Immature natural killer cell (primary cell): ENCODE data around the gene CDH13. TPM values are rescaled to one million over a fixed set of nuclear protein-coding genes. Genes with fewer than 3 reads are reported as not detected.

Source experiments
- DNase-seq, 3 donors: peaks; one replicate each; pipeline ENCODE4 v3.0.0; 2022; ENCODE audit warnings: mixed read lengths in 1 of 3
- H3K27ac Mint-ChIP-seq, 6 donors: one replicate each; pipeline ENCODE4 v1.8.0; 2020; ENCODE audit warnings: mixed read lengths in 6 of 6, mild to moderate bottlenecking in 5 of 6, inconsistent platforms in 4 of 6, moderate library complexity in 3 of 6
- H3K27me3 Mint-ChIP-seq, 3 donors: one replicate each; pipeline ENCODE4 v1.8.0; 2020 to 2021; ENCODE audit warnings: low read depth in 3 of 3, mild to moderate bottlenecking in 3 of 3, mixed read lengths in 3 of 3, moderate library complexity in 3 of 3, inconsistent platforms in 1 of 3
- H3K36me3 Mint-ChIP-seq, 3 donors: one replicate each; pipeline ENCODE4 v1.8.0; 2020; ENCODE audit warnings: mixed read lengths in 3 of 3, inconsistent platforms in 2 of 3, mild to moderate bottlenecking in 2 of 3
- H3K4me1 Mint-ChIP-seq, 2 donors: one replicate each; pipeline ENCODE4 v1.8.0; 2020; ENCODE audit warnings: inconsistent platforms in 2 of 2, mild to moderate bottlenecking in 2 of 2, mixed read lengths in 2 of 2, moderate library complexity in 1 of 2
- H3K4me3 Mint-ChIP-seq, 5 donors: one replicate each; pipeline ENCODE4 v1.8.0; 2020; ENCODE audit warnings: mild to moderate bottlenecking in 5 of 5, mixed read lengths in 5 of 5, inconsistent platforms in 3 of 5, moderate library complexity in 3 of 5
- H3K9me3 Mint-ChIP-seq, 6 donors: one replicate each; pipeline ENCODE4 v1.8.0; 2020; ENCODE audit warnings: mild to moderate bottlenecking in 6 of 6, mixed read lengths in 6 of 6, inconsistent platforms in 4 of 6, moderate library complexity in 3 of 6
- polyA plus RNA-seq, 3 donors: library from polyadenylated mRNA; unstranded; fragments of 300-500 nt; fragmentation: Illumina TruSeq; gene quantifications; one replicate each; pipeline ENCODE4 v1.2.3, GENCODE V29; 2021

The CDH13 gene
- polyA plus RNA-seq, 3 donors from 2014 or later: not detected

- Mint-ChIP-seq H3K36me3 (no peaks in the 10 kb centered on the region), H3K27me3 (peaks cover 2 to 5% (median 3%) of the 10 kb centered on the region in 3 donors), H3K27ac (peak overlapping the region in 5 of 6 donors; percentile 3 to 74 (median 61)), H3K4me3 (peak overlapping the region in 3 of 5 donors; percentile 1 to 46 (median 38)), H3K4me1 (peaks cover 23% of the 10 kb centered on the region in 2 donors), H3K9me3 (peaks cover 0 to 3% (median 0%) of the 10 kb centered on the region in 6 donors)
- peak; percentile 2 to 26 (median 7) for DNase-seq
Observed at GRCh38 chr16:82882982-82883835, 256.4 kb downstream of the CDH13 start.

- Mint-ChIP-seq H3K9me3 (peaks cover 0 to 3% (median 0%) of the 10 kb centered on the region in 6 donors), H3K27ac (no peak overlapping the region), H3K36me3 (no peaks in the 10 kb centered on the region), H3K4me3 (no peak overlapping the region), H3K4me1 (peaks cover 23 to 28% of the 10 kb centered on the region in 2 donors), H3K27me3 (peaks cover 0 to 5% (median 2%) of the 10 kb centered on the region in 3 donors)
- no peak for DNase-seq
Observed at GRCh38 chr16:82884320-82884898, 257.6 kb downstream of the CDH13 start.

DNA sequence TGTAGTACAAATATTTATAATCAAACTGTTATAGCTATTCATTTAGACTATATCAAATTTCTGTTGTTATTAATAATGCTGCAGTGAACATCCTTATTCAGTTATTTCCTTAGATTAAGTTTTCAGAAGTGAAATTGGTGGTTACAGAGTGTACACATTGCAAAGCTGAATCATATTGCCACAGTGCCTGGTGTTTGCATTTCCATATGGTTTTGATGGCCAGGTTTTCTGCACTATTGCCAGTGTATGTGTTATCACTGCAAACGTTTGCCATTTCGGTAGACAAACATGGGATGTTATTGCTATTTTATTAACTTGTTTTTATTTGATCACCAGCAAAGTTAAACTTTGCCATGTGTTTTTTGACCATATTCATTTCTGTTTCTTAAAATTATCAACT is 259.4 kb downstream of the CDH13 start:
- DNase-seq: no peak
- no peak overlapping the region for H3K27ac Mint-ChIP-seq
- H3K27me3 Mint-ChIP-seq: peaks cover under 1 to 11% (median 5%) of the 10 kb centered on the region in 3 donors
- peaks cover 23 to 25% of the 10 kb centered on the region in 2 donors for H3K4me1 Mint-ChIP-seq
- no peak overlapping the region for H3K4me3 Mint-ChIP-seq
- H3K9me3 Mint-ChIP-seq: peaks cover 0 to 3% (median 0%) of the 10 kb centered on the region in 6 donors
- no peaks in the 10 kb centered on the region for H3K36me3 Mint-ChIP-seq

GRCh38 chr16:82888591-82889001 is 261.8 kb downstream of the CDH13 start:
- no peaks in the 10 kb centered on the region for H3K36me3 Mint-ChIP-seq

DNA sequence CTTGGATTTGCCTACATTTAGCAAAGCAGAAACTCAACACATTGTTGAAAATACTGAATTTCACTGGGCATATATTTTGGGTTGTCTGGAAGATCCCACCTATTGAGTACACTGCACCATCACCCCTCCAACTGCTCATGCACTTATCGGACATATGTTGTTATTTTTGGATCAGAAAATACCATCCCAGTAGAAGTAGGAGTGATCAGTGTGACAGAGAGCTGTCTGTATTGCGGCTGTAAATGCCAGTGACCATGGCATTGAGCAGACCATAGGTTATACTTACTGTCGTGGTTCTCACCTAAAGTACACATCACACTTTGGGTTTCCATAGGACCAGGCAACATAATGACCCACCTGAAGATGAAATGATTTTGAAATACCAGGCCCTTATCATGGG is 264.7 kb downstream of the CDH13 start:
- Mint-ChIP-seq H3K9me3 (peaks cover 0 to 6% (median 0%) of the 10 kb centered on the region in 6 donors), H3K36me3 (peaks cover 0 to 7% (median 0%) of the 10 kb centered on the region in 3 donors), H3K4me1 (peaks cover 0 to 4% of the 10 kb centered on the region in 2 donors), H3K27ac (no peak overlapping the region), H3K4me3 (no peak overlapping the region), H3K27me3 (peaks cover 6 to 8% (median 7%) of the 10 kb centered on the region in 3 donors)
- no peak for DNase-seq

More at GRCh38 chr16:82888591-82889001, 261.8 kb downstream of the CDH13 start:
- Mint-ChIP-seq H3K9me3 (peaks cover 0 to 3% (median 0%) of the 10 kb centered on the region in 6 donors), H3K4me3 (no peak overlapping the region), H3K27ac (no peak overlapping the region), H3K27me3 (peaks cover 3 to 11% (median 6%) of the 10 kb centered on the region in 3 donors), H3K4me1 (peaks cover 7 to 10% of the 10 kb centered on the region in 2 donors)
- no peak for DNase-seq

DNA sequence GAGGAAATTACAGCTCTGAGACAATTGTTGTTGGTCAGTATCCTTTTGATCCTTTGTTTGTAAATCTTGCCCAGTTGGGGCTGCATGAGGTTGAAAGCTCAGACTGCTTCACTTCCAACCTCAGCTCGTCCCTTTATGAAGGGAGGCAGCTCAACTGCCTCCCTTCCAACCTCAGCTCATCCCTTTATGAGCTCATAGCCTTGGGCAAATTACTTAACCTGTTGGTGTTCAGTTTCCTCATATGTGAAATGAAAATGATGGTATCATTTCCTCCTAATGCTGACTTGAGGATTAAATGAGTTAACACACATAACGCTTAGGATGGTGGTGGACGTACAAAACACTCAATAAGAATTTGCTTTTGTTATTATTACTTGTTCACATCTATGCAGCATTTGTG is 265.1 kb downstream of the CDH13 start:
- H3K4me1 Mint-ChIP-seq: peaks cover 0 to 4% of the 10 kb centered on the region in 2 donors
- peaks cover 0 to 7% (median 0%) of the 10 kb centered on the region in 3 donors for H3K36me3 Mint-ChIP-seq
- H3K27ac Mint-ChIP-seq: no peak overlapping the region
- peaks cover 0 to 6% (median 0%) of the 10 kb centered on the region in 6 donors for H3K9me3 Mint-ChIP-seq
- no peak overlapping the region for H3K4me3 Mint-ChIP-seq
- peaks cover 5 to 8% (median 6%) of the 10 kb centered on the region in 3 donors for H3K27me3 Mint-ChIP-seq
- no peak for DNase-seq

- peaks cover 0 to 7% (median 0%) of the 10 kb centered on the region in 3 donors for H3K36me3 Mint-ChIP-seq
- peaks cover 5 to 8% (median 6%) of the 10 kb centered on the region in 3 donors for H3K27me3 Mint-ChIP-seq
- DNase-seq: no peak
Observed at GRCh38 chr16:82892324-82892723, 265.6 kb downstream of the CDH13 start.

GRCh38 chr16:82895843-82896242 is 269.1 kb downstream of the CDH13 start:
- DNase-seq: no peak
- H3K27ac Mint-ChIP-seq: no peak overlapping the region
- H3K4me1 Mint-ChIP-seq: no peaks in the 10 kb centered on the region
- H3K27me3 Mint-ChIP-seq: peaks cover 3 to 8% (median 8%) of the 10 kb centered on the region in 3 donors
- H3K36me3 Mint-ChIP-seq: peaks cover 0 to 7% (median 0%) of the 10 kb centered on the region in 3 donors
- H3K9me3 Mint-ChIP-seq: peaks cover 0 to 10% (median 0%) of the 10 kb centered on the region in 6 donors
- H3K4me3 Mint-ChIP-seq: no peak overlapping the region

More at GRCh38 chr16:82892324-82892723, 265.6 kb downstream of the CDH13 start:
- Mint-ChIP-seq H3K4me3 (no peak overlapping the region), H3K4me1 (peaks cover 0 to 4% of the 10 kb centered on the region in 2 donors), H3K27ac (no peak overlapping the region), H3K9me3 (peaks cover 0 to 6% (median 0%) of the 10 kb centered on the region in 6 donors)

DNA sequence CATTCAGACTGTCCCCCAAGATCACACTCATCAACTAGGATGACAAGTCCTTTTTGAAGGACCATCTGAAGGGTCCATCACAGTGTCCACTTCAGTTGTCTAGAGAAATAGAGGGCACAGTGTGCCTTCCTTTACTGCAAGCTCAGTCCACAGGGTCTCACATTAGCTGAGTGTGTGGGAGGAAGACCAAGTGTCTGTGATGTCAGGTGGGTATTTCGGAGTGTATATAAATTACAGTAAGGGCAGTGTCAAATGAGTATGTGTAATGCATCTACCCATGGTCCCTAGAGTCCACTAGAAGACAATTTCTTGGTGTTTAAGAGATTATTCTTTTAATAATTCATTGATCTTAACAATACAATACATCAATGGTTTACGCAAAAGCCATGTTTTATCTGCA is 272.2 kb downstream of the CDH13 start:
- H3K27me3 Mint-ChIP-seq: peaks cover 2 to 6% (median 2%) of the 10 kb centered on the region in 3 donors
- H3K4me3 Mint-ChIP-seq: no peak overlapping the region
- peaks cover 0 to 7% (median 3%) of the 10 kb centered on the region in 3 donors for H3K36me3 Mint-ChIP-seq
- DNase-seq: no peak
- no peak overlapping the region for H3K27ac Mint-ChIP-seq
- peaks cover 0 to 10% (median 0%) of the 10 kb centered on the region in 6 donors for H3K9me3 Mint-ChIP-seq
- no peaks in the 10 kb centered on the region for H3K4me1 Mint-ChIP-seq

GRCh38 chr16:82899731-82900450 is 273.1 kb downstream of the CDH13 start:
- H3K4me3 Mint-ChIP-seq: no peak overlapping the region
- H3K27ac Mint-ChIP-seq: no peak overlapping the region
- no peak for DNase-seq
- H3K36me3 Mint-ChIP-seq: peaks cover 0 to 7% (median 3%) of the 10 kb centered on the region in 3 donors
- H3K9me3 Mint-ChIP-seq: peaks cover 0 to 7% (median 0%) of the 10 kb centered on the region in 6 donors
- peaks cover 2 to 4% (median 2%) of the 10 kb centered on the region in 3 donors for H3K27me3 Mint-ChIP-seq
- peaks cover 0 to under 1% of the 10 kb centered on the region in 2 donors for H3K4me1 Mint-ChIP-seq

DNA sequence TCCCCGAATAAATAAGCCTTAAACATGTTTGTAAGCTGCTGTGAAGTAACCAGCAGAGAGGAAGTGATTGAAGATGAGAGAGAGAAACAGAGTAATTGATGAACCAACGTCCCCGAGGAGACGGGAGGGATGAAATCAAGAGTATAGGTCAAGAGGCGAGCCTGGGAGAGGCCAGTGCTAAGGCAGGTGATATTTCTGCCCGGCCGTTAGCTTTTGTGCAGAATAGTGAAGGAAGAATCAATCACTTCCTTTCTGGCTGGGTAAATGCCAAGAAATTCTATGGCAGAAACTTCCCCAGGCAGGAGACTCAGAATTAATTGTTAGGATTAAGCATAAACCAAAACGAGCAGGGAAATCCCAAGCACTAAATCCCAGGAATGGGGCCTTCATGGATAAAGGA is 273.8 kb downstream of the CDH13 start:
- Mint-ChIP-seq H3K9me3 (peaks cover 0 to 4% (median 0%) of the 10 kb centered on the region in 6 donors), H3K27ac (no peak overlapping the region)

DNA sequence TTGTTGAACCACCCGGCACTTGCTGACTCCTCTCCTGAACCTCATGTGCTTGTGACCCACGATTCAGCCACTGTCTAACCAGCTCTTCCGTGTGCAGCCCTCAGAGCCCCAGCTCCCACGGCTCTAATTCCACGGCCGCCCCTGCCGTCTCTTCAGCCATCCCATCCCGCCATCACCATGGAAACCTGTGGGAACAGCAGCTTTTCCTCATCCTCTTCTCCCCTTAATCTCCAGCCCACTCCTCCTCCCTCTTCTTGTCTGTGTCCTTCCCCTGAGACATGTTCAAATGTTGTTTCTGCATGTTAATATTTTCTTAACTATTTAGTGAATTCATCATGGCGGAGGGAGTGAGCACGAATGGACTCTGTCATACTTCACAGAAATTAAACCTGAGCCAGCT is 285.2 kb downstream of the CDH13 start:
- peaks cover 0 to 2% (median 1%) of the 10 kb centered on the region in 3 donors for H3K27me3 Mint-ChIP-seq
- no peak overlapping the region for H3K4me3 Mint-ChIP-seq
- peaks cover 2 to 3% of the 10 kb centered on the region in 2 donors for H3K4me1 Mint-ChIP-seq
- peaks cover 0 to 2% (median 0%) of the 10 kb centered on the region in 6 donors for H3K9me3 Mint-ChIP-seq
- no peaks in the 10 kb centered on the region for H3K36me3 Mint-ChIP-seq
- no peak for DNase-seq
- H3K27ac Mint-ChIP-seq: no peak overlapping the region

More for the DNA sequence above, 273.8 kb downstream of the CDH13 start:
- DNase-seq: no peak
- Mint-ChIP-seq H3K27me3 (peaks cover 2 to 4% (median 2%) of the 10 kb centered on the region in 3 donors), H3K4me3 (no peak overlapping the region), H3K4me1 (peaks cover 0 to 2% of the 10 kb centered on the region in 2 donors), H3K36me3 (peaks cover 0 to 3% (median 3%) of the 10 kb centered on the region in 3 donors)

GRCh38 chr16:82915139-82915824 is 288.5 kb downstream of the CDH13 start:
- Mint-ChIP-seq H3K36me3 (no peaks in the 10 kb centered on the region), H3K9me3 (peaks cover 0 to 2% (median 0%) of the 10 kb centered on the region in 6 donors), H3K27me3 (peaks cover 1 to 2% (median 2%) of the 10 kb centered on the region in 3 donors), H3K4me3 (no peak overlapping the region), H3K4me1 (peaks cover 10 to 15% of the 10 kb centered on the region in 2 donors), H3K27ac (no peak overlapping the region)
- no peak for DNase-seq
